HL-60 (cell line): ENCODE measurements around the gene ATP4A.

Experiments used
- DNase-seq, 2 experiments: peaks; one replicate each; pipeline ENCODE4 v3.0.0-alpha.2; 2010 to 2020; ENCODE audit warnings: low read depth in 1 of 2, low spot score in 1 of 2
- H3K27ac ChIP-seq: fragments of 250-450 bp; sonication (Bioruptor Pico); replicated peaks from 2 replicates; pipeline ENCODE4 v1.5.1; 2020; ENCODE audit warnings: mild to moderate bottlenecking, moderate library complexity
- H3K27me3 ChIP-seq: fragments of 250-450 bp; sonication (Bioruptor Pico); 2 replicates; pipeline ENCODE4 v1.5.1; 2021; ENCODE audit warnings: mild to moderate bottlenecking, moderate library complexity; ENCODE audit not compliant: insufficient read depth, poor library complexity, severe bottlenecking
- H3K4me3 ChIP-seq: replicated peaks from 2 replicates; pipeline ENCODE4 v1.5.1; 2011; ENCODE audit warnings: mild to moderate bottlenecking, control low read depth, low read length; ENCODE audit not compliant: insufficient read depth
- GABPA ChIP-seq: IDR thresholded peaks from 2 replicates; pipeline ENCODE4 v1.6.1; 2012; ENCODE audit warnings: low read depth
- POLR2AphosphoS5 ChIP-seq: IDR thresholded peaks from 2 replicates; pipeline ENCODE4 v1.6.1; 2012; ENCODE audit warnings: low read depth
- SPI1 ChIP-seq: IDR thresholded peaks from 2 replicates; pipeline ENCODE4 v1.6.1; 2012; ENCODE audit warnings: low read depth, mild to moderate bottlenecking, borderline replicate concordance
- TF ChIP-seq, protein P1 (sequence below): IDR thresholded peaks from one replicate; pipeline ENCODE4 v1.5.1; 2011; ENCODE audit warnings: low read length, control low read depth, inconsistent platforms; ENCODE audit not compliant: insufficient read depth
- TF ChIP-seq, protein P2 (sequence below): IDR thresholded peaks from 2 replicates; pipeline ENCODE4 v1.6.1; 2012; ENCODE audit warnings: low read depth; ENCODE audit not compliant: insufficient replicate concordance

ATP4A gene

DNA sequence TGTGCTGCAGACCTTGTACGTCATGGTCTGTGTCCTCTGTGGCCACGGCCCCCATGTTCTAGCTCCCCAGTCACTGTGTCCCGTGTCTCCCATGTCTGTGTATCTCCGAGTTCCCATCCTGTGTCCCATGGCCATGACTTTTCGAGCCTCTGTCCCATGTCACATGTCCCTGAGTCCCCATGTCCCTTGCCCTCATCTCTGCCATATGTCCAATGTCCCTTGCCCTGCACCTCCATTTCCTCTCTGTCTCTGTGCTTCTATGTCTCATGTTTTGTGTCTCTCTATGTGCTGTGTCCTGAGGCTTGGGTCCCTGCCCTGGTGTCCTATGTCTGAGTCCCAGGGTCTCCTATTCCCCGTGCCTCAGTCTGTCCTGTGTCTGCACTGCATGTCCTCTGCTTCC lies 2.0 kb downstream of the ATP4A start:
- TF ChIP-seq GABPA (no peak), SPI1 (no peak), POLR2AphosphoS5 (no peak)
- TF ChIP-seq, protein P1, sequence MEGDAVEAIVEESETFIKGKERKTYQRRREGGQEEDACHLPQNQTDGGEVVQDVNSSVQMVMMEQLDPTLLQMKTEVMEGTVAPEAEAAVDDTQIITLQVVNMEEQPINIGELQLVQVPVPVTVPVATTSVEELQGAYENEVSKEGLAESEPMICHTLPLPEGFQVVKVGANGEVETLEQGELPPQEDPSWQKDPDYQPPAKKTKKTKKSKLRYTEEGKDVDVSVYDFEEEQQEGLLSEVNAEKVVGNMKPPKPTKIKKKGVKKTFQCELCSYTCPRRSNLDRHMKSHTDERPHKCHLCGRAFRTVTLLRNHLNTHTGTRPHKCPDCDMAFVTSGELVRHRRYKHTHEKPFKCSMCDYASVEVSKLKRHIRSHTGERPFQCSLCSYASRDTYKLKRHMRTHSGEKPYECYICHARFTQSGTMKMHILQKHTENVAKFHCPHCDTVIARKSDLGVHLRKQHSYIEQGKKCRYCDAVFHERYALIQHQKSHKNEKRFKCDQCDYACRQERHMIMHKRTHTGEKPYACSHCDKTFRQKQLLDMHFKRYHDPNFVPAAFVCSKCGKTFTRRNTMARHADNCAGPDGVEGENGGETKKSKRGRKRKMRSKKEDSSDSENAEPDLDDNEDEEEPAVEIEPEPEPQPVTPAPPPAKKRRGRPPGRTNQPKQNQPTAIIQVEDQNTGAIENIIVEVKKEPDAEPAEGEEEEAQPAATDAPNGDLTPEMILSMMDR: no peak
- TF ChIP-seq, protein P2, sequence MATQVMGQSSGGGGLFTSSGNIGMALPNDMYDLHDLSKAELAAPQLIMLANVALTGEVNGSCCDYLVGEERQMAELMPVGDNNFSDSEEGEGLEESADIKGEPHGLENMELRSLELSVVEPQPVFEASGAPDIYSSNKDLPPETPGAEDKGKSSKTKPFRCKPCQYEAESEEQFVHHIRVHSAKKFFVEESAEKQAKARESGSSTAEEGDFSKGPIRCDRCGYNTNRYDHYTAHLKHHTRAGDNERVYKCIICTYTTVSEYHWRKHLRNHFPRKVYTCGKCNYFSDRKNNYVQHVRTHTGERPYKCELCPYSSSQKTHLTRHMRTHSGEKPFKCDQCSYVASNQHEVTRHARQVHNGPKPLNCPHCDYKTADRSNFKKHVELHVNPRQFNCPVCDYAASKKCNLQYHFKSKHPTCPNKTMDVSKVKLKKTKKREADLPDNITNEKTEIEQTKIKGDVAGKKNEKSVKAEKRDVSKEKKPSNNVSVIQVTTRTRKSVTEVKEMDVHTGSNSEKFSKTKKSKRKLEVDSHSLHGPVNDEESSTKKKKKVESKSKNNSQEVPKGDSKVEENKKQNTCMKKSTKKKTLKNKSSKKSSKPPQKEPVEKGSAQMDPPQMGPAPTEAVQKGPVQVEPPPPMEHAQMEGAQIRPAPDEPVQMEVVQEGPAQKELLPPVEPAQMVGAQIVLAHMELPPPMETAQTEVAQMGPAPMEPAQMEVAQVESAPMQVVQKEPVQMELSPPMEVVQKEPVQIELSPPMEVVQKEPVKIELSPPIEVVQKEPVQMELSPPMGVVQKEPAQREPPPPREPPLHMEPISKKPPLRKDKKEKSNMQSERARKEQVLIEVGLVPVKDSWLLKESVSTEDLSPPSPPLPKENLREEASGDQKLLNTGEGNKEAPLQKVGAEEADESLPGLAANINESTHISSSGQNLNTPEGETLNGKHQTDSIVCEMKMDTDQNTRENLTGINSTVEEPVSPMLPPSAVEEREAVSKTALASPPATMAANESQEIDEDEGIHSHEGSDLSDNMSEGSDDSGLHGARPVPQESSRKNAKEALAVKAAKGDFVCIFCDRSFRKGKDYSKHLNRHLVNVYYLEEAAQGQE: no peak
- Histone ChIP-seq H3K4me3 (no peak overlapping the region), H3K27ac (no peak overlapping the region), H3K27me3 (peaks cover 11% of the 10 kb centered on the region)
- DNase-seq: no peak

DNA sequence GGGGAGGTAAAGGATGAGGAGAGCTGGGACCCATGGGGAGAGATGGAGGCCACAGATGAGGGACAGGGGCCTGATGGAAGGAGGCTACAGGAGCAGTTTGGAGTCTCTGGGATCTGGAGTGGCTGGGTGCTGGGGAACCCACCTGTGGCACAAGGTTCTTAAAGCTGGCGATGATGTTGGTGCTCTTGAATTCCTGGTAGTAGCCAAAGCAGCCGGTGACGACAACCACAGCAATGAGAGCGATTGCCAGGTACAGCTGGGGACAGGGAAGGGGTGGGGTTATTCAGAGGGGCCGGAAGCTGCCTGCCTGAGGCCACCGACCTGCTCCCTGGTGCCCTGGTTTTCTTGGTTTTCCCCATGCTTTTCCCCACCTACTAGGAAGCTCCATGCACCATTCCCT lies 2.8 kb downstream of the ATP4A start:
- Histone ChIP-seq H3K27me3 (peaks cover 11% of the 10 kb centered on the region), H3K4me3 (no peak overlapping the region), H3K27ac (no peak overlapping the region)
- TF ChIP-seq SPI1 (no peak), GABPA (no peak), POLR2AphosphoS5 (no peak)
- TF ChIP-seq, protein P1: no peak
- TF ChIP-seq, protein P2: no peak
- DNase-seq: no peak

DNA sequence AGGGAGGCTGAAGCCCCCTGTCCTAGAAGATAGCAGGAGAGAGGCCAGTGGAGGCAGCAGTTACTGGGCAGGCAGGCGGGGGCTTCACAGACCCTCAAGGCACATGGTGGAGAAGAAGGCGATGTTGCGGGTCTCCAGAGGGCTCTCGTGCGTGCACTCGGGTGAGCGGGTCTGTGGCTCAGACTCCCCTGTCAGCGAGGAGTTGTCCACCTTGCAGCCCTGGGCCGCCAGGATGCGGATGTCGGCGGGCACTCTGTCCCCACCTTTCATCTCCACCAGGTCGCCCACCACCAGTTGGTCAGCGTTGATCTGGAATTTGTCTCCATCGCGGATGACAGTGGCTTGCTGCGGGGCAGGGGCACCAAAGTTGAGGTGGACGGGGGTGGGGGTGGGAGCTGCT lies 3.2 kb downstream of the ATP4A start:
- TF ChIP-seq SPI1 (no peak), GABPA (no peak), POLR2AphosphoS5 (no peak)
- TF ChIP-seq, protein P1: no peak
- TF ChIP-seq, protein P2: no peak
- DNase-seq: no peak
- peaks cover 11% of the 10 kb centered on the region for H3K27me3 ChIP-seq
- no peak overlapping the region for H3K4me3 ChIP-seq
- no peak overlapping the region for H3K27ac ChIP-seq
